Activated gamma-delta T cell treated with Interleukin-2 at 50 U/mL for 16 hours (primary cell): ENCODE results near the gene PELI3.

ENCODE experiments used
- DNase-seq: peaks from one replicate; pipeline ENCODE4 v3.0.0-alpha.2; 2020

Gene PELI3

GRCh38 chr11:66510271-66510989 is 43.7 kb downstream of the PELI3 start, which contains the start of gene BBS1:
BBS1 (plus strand) TSS chr11:66510635; CDS start chr11:66510660, 25 bp downstream.
- peak; percentile 80 for DNase-seq

- DNase-seq: no peak
Measured at GRCh38 chr11:66510990-66511339, 44.3 kb downstream of the PELI3 start.

- no peak for DNase-seq
Measured at GRCh38 chr11:66523611-66524010, 56.9 kb downstream of the PELI3 start.

- DNase-seq: no peak
Measured at GRCh38 chr11:66524304-66525040, 57.8 kb downstream of the PELI3 start.
